LNCAP (cell line): Measurements from ENCODE around the gene P2RX1.

Source experiments
- TF ChIP-seq, protein P1 (sequence below): fragments of 450-650 bp; IDR thresholded peaks from 2 replicates; pipeline ENCODE4 v1.5.1; 2017; ENCODE audit warnings: mild to moderate bottlenecking

The P2RX1 gene

DNA sequence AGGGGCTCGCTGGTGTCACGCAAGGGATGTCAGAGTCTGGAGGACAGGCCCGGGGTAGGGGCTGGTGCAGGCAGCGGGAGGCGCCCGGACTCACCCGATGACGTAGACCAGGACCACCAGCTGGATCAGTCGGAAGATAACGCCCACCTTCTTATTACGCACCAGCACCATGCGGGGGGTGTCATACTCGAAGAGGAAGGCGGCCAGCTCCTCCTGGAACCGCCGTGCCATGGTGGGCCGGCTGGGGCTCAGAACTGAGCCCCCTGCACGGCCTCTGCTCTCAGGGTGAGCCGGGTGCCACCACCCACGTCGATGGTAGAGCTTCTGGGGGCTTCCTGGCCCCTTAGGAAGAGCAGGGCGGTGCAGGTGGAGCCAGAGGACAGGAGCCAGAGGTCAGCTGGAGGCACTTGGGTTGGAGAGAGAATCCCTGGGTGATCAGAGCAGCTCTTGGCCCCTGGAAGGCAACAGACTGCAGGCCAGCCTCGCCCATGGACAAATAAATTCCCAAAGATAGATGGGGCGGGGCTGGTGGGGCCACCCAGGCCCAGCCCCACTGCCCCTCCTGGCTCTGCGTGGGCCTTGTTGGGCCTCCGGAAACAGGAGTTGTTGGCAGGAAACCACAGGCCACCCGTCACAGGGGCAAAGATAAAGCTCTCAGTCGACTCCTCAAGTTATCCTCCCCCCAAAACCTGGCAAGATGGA, at the start of gene P2RX1:
TSS of gene P2RX1 (minus strand) at position 471 of the 702 bp plus-strand sequence. CDS start at position 231, 240 bp downstream.
- TF ChIP-seq, protein P1, sequence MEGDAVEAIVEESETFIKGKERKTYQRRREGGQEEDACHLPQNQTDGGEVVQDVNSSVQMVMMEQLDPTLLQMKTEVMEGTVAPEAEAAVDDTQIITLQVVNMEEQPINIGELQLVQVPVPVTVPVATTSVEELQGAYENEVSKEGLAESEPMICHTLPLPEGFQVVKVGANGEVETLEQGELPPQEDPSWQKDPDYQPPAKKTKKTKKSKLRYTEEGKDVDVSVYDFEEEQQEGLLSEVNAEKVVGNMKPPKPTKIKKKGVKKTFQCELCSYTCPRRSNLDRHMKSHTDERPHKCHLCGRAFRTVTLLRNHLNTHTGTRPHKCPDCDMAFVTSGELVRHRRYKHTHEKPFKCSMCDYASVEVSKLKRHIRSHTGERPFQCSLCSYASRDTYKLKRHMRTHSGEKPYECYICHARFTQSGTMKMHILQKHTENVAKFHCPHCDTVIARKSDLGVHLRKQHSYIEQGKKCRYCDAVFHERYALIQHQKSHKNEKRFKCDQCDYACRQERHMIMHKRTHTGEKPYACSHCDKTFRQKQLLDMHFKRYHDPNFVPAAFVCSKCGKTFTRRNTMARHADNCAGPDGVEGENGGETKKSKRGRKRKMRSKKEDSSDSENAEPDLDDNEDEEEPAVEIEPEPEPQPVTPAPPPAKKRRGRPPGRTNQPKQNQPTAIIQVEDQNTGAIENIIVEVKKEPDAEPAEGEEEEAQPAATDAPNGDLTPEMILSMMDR = no peak

DNA sequence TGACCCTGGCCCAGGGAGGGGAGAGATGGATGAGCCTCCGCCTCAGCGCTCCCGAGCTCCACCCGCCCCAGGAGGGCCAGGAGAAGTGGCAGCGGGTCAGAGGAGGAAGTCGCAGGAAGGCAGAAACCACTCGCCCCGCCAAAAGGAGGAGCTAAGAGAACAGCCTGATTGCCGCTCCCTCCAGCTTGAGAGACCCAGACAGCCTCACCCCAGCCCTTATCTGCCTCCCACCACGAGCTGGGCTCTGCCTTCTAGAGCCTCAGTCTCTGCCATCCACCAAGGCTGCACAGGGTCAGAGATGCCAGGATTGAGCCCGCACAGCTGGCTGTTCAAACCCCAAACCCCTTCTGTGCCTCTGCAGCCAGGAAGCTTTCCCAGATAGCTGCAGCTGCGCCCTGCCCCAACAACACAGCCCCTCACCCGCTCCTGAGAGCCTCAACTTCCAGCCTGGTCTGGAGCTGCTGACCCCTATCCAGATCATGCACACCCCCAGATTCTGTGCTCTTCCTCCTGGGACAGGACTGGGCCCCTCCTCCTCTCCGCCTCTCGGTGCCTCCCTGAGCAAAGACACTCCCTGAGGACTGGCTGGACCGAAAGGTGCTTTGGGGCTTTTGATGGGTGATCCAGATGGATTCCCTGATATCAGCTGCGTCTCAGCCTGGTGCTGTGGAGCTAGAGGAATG, 49.0 kb upstream of the P2RX1 start:
- TF ChIP-seq, protein P1 = no peak

DNA sequence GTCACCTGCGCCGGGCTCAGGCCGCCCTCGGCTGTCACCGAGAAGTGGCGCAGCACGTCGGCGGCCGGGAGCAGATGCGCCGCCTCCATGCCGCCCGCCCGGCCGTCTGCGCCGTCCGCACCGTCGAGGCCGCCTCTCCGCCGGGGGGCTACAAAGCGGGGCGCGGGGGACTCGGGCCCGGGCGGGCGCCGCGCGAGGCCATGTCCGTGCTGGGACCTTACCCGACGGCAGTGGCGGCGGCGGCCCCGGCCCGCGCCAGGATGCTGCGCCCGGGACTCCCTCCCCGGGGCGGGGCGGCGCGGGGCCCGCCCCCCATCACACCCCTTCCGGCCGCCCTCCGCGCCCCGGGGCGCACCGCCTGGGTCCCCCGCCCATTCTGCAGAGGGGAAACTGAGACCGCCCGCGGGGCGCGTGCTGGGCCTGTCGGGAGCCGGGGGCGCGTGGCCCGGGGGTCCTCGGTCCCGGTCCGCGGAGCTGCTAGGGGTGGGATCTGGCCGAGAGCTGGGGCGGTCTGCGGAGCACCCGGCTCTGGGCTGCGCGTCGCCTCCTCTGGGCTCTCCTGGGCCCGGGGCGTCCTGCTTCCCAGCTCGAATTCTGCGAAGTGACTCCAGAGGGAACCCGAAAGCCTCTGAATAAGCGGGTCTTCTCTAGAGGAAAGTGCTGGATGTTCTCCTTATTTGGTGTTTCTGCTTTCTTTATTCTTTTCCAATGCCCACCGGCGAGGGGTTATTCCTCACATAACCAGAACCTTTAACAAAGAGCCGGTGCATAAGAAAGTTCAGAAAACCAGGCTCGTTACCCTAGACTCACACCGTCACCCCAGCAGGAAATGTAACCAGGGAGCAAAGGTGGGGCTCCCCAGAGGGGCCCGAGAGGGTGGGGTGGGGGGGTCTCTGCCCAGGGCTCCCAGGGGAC, 48.2 kb upstream of the P2RX1 start, which contains the start of gene ATP2A3:
TSS of gene ATP2A3 (minus strand) at position 235 of the 915 bp plus-strand sequence. CDS start at position 89, 146 bp downstream.
- TF ChIP-seq, protein P1 = no peak

DNA sequence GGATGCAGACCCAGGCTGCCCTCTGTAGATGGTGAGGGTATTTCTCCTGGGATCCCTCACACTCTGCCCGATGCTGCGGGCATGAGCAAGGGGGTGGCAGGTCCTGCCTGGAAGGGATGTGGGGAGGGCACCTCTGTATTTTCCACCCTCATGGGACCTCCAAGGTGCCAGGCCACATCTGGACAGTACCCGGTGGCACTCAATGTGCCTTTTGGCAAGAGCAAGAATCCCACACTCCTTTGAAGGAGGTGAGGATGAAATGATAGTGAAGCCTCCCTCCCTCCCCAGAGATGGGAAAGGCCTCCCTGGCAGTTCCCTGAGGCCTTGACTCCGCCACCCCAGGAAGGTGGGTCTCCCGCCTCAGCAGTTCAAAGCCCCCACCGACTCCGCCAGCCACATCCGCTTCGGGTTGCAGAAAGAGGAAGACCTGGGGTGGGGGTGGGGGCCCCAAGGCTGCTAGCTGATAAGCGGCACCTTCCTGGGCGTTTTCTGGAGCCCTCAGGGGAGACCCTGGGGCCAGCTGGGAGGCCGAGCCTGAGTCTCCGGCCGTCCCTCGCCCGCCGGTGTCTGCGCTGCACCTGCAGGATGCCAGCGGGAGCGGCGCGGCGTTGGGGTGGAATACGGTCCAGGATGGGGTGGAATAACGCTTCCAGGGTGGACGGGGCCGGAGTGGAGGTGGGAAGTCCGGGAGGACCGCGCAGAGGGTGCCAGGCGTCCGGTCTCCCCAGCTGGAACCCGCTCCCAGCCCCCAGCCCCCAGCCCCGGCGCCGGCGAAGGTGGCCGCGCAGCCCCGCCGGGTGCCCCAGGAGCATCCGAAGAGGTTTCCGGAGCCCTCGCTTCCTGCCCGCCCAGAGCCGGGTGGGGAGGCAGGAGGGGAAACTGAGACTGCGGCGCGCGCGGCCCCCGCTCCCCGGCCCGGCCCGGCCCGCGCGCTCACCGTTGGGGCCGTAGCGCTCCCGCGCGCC, 47.3 kb upstream of the P2RX1 start:
- TF ChIP-seq, protein P1 = no peak

DNA sequence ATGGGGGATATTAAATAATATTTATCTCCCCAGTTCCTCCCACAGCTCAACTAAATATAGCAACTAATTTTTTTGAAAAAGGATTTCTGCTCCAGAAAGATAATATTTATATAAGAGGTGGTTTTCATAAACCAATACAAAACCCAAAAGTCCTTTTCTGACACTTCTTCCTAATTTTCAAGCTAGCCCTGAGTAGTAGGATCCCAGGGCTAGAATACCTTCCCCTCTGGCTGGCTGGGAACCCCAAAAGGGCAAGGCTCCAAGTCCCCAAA, 46.6 kb upstream of the P2RX1 start:
- TF ChIP-seq, protein P1 = no peak

DNA sequence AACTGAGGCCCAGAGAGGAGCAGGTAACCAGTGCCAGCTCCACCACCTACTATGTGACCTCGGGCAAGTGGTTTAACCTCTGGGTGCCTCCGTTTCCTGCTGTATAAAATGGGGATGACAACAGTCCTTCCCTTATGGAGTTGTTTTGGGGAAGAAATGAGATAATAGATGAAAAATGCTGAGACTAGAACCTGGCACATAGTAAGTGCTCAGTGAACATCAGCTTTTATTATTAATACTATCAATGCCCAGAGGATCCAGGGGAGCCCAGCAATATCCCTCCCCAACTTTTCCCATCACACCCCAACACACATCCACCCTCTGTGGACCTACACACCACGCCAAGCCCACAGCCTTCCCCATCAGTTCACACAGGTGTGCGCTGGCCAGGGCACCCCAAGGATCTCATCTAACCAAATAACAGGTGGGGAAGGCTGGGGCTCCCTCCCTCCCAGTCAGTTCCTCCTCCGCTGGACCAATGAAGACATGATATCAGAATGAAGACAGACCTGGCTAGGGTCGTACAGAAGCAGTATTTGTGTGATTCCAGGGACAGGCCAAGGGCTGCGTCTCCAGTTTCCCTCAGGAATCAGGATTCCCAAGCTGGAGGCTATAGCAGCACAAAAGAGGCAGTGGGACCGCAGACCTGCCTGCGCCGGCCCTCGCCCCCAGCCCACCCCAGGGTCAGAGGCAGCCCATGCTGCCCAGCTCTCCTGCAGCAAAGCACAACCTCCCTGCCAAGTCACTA, 46.1 kb upstream of the P2RX1 start:
- TF ChIP-seq, protein P1 = no peak
